Naive thymus-derived CD8-positive, alpha-beta T cell (primary cell): ENCODE data around the gene WNK1. TPM values are rescaled to one million over a fixed set of nuclear protein-coding genes. Genes with fewer than 3 reads are reported as not detected.

Experiments used
- ATAC-seq, 2 donors: fragments of 150-1000 bp; cut with Tn5 transposase in 1 of 2; sonication (Bioruptor Pico), chemical (Tn5 transposase) in 1 of 2; 1 replicate in 1 of 2; 2 replicates in 1 of 2; pipeline ENCODE4 v1.10.0; 2021; ENCODE audit warnings: mild to moderate bottlenecking in 2 of 2, moderate library complexity in 2 of 2
- POLR2A ChIA-PET: fragments of 350-600 bp; sonication (Branson Sonifier 250); formaldehyde crosslinking; loops from one replicate; lab custom pipeline; 2021; ENCODE audit warnings: antibody characterized with exemption; lab: Charles Lee
- DNase-seq, 10 donors: peaks; one replicate each; pipeline versions ENCODE4 v3.0.0 to v3.0.0-alpha.2; 2020 to 2022
- H3K27ac Mint-ChIP-seq, 10 donors: one replicate each; pipeline ENCODE4 v1.8.0; 2020 to 2022; ENCODE audit warnings: mild to moderate bottlenecking in 10 of 10, mixed read lengths in 10 of 10, moderate library complexity in 4 of 10, inconsistent platforms in 1 of 10
- H3K27me3 Mint-ChIP-seq, 5 donors: one replicate each; pipeline ENCODE4 v1.8.0; 2021 to 2022; ENCODE audit warnings: mixed read lengths in 5 of 5
- H3K36me3 Mint-ChIP-seq, 3 donors: one replicate each; pipeline ENCODE4 v1.8.0; 2020 to 2022; ENCODE audit warnings: mixed read lengths in 3 of 3, mild to moderate bottlenecking in 2 of 3, inconsistent platforms in 1 of 3
- H3K4me1 Mint-ChIP-seq, 4 donors: one replicate each; pipeline ENCODE4 v1.8.0; 2021 to 2022; ENCODE audit warnings: mixed read lengths in 4 of 4
- H3K4me3 Mint-ChIP-seq, 10 donors: one replicate each; pipeline ENCODE4 v1.8.0; 2020 to 2022; ENCODE audit warnings: mild to moderate bottlenecking in 10 of 10, mixed read lengths in 10 of 10, moderate library complexity in 6 of 10, inconsistent platforms in 1 of 10
- H3K9me3 Mint-ChIP-seq, 9 donors: one replicate each; pipeline ENCODE4 v1.8.0; 2020 to 2022; ENCODE audit warnings: mixed read lengths in 9 of 9, mild to moderate bottlenecking in 3 of 9, inconsistent platforms in 1 of 9, moderate library complexity in 1 of 9
- polyA plus RNA-seq, 3 donors: library from polyadenylated mRNA; unstranded; fragments of 300-500 nt; fragmentation: Illumina TruSeq; gene quantifications; one replicate each; pipeline ENCODE4 v1.2.3, GENCODE V29; 2021
- total RNA-seq, 8 experiments: library from RNA in 2 of 8; stranded (reverse) in 2 of 8; gene quantifications; one replicate each; pipeline ENCODE4 v1.2.3 and lab custom pipeline; 2021 to 2026

The WNK1 gene
- total and polyA plus RNA-seq, 5 experiments from 2014 or later, result 19.5 to 158 (median 31.0) TPM

DNA sequence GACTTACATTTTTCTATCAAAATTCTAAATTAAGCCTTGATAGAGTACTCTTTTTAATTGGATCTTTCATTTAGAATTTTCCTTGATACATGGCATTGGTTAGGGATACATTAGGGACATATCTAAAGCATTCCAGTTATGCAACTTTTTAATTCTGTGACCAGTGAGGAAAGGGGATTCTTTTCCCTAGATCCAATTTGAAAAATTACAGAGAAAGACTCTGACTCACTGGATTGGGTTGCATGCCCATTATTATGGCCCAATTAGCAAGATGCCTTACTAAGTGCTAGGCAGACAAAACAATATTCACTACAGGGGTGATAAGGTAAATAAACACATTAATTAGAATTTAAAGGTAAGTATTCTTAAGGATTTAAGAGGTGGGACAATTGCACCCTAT, 202.4 kb downstream of the WNK1 start:
- Mint-ChIP-seq H3K4me1 (peaks cover 0 to 1% (median 0%) of the 10 kb centered on the region in 4 donors), H3K36me3 (no peaks in the 10 kb centered on the region), H3K4me3 (no peak overlapping the region), H3K9me3 (no peaks in the 10 kb centered on the region), H3K27ac (no peak overlapping the region), H3K27me3 (no peaks in the 10 kb centered on the region)
- POLR2A ChIA-PET, result no interaction called here
- no peak for DNase-seq
- ATAC-seq, result no peak

GRCh38 chr12:955939-956338, 203.6 kb downstream of the WNK1 start:
- no peaks in the 10 kb centered on the region for H3K4me1 Mint-ChIP-seq
- H3K9me3 Mint-ChIP-seq, result no peaks in the 10 kb centered on the region
- H3K27me3 Mint-ChIP-seq, result no peaks in the 10 kb centered on the region
- POLR2A ChIA-PET, result no interaction called here
- no peak overlapping the region for H3K27ac Mint-ChIP-seq
- H3K36me3 Mint-ChIP-seq, result no peaks in the 10 kb centered on the region
- no peak overlapping the region for H3K4me3 Mint-ChIP-seq
- no peak for DNase-seq
- no peak for ATAC-seq

DNA sequence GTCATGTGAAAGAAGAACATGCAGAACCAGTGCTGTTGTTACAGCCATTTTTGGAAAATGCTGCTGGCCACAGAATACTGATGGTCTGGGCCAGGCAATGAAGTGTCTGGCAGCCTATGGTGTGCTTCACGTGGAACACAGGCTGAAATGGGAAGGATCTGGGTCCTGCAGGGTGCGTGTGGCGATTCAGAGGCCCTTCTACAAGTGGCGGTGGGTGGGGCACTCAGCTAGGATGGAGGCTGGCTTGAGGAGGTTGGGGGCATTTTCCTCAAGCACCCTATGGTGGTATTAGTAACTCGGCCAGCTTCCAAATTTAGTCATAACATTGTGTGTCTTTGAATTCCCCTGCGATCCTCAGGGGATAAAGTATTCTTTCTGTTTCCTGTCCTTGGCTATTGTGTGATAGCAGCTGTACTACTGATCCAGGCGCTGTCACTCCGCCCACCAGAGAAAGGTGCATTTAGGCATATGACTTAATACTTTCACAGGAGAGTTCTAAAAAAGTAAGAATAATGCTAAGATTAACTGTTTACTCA, 206.3 kb downstream of the WNK1 start:
- ATAC-seq, result no peak
- H3K4me3 Mint-ChIP-seq, result no peak overlapping the region
- no peak for DNase-seq
- H3K36me3 Mint-ChIP-seq, result no peaks in the 10 kb centered on the region
- no peaks in the 10 kb centered on the region for H3K4me1 Mint-ChIP-seq
- H3K9me3 Mint-ChIP-seq, result no peaks in the 10 kb centered on the region
- no peaks in the 10 kb centered on the region for H3K27me3 Mint-ChIP-seq
- H3K27ac Mint-ChIP-seq, result no peak overlapping the region
- POLR2A ChIA-PET, result interaction anchor here (1.2 kb wide), 1 partner anchor 143 kb away, joined by 3 read pairs; no protein-coding TSS in a partner anchor

Other genes with a start within 250 kb of the WNK1 start
- gene NINJ2, start 89.1 kb upstream of the WNK1 start, total RNA-seq, result 1 to 10 TPM in 1 of 2 experiments, under 1 TPM in 1; 0.85 to 1.4 TPM
- 1 to 10 TPM; 3.9 to 5.1 (median 4.0) TPM for gene NINJ2, start 89.1 kb upstream of the WNK1 start, polyA plus RNA-seq
- 10 to 100 TPM; 28.9 to 30.0 TPM for gene RAD52, start 197.1 kb downstream of the WNK1 start, total RNA-seq
- gene RAD52, start 197.1 kb downstream of the WNK1 start, polyA plus RNA-seq, result 1 to 10 TPM; 2.1 to 4.9 (median 3.4) TPM
- 10 to 100 TPM; 44.1 to 51.9 TPM for gene ERC1, start 238.6 kb downstream of the WNK1 start, total RNA-seq
- 10 to 100 TPM; 14.0 to 22.5 (median 14.3) TPM for gene ERC1, start 238.6 kb downstream of the WNK1 start, polyA plus RNA-seq